K562 (cell line): ENCODE results near the gene TTLL10. TPM values are rescaled to one million over a fixed set of nuclear protein-coding genes. Genes with fewer than 3 reads are reported as not detected.

Experiments used
- ATAC-seq: fragments of 200-7000 bp; cut with Tn5 transposase; 3 replicates; pipeline ENCODE4 v1.9.1; 2020; ENCODE audit warnings: moderate library complexity
- BruUV-seq: library from RNA; stranded (reverse); fragments of 400-500 nt; replicated peaks from 2 replicates; lab custom pipeline; 2021; lab: Mats Ljungman, UMichigan
- CTCF ChIA-PET: fragments of 300-600 bp; formaldehyde crosslinking; extraction: SDS; loops from one replicate; lab custom pipeline; 2021; ENCODE audit warnings: low intra/inter-chr PET ratio; lab: Yijun Ruan, JAX
- POLR2A ChIA-PET: fragments of 300-600, 350-650 bp; sonication (Branson Sonifier 250); formaldehyde crosslinking; extraction: SDS; loops from one replicate; lab custom pipeline; 2021; ENCODE audit warnings: antibody characterized with exemption, inconsistent platforms; lab: Yijun Ruan, JAX
- DNase-seq, 4 experiments: peaks; one replicate each; pipeline versions ENCODE4 v3.0.0 to v3.0.0-alpha.2; 2011 to 2018; ENCODE audit warnings: low spot score in 3 of 4, mixed read lengths in 3 of 4; ENCODE audit errors: extremely low read depth in 1 of 4
- FAIRE-seq: peaks from 2 replicates; lab custom pipeline; 2011; peaks lifted over from hg19 to GRCh38; lab: Jason Lieb, UNC
- H2AFZ ChIP-seq: 2 replicates; pipeline ENCODE4 v1.6.0; 2011; ENCODE audit warnings: low read depth, low read length, control low read depth, inconsistent platforms
- H3K27ac ChIP-seq: fragments of 200-600 bp; 3 replicates; pipeline ENCODE4 v1.8.0; 2011; ENCODE audit warnings: low read depth, mild to moderate bottlenecking, control low read depth, inconsistent platforms, low read length, moderate library complexity, mixed read lengths; ENCODE audit errors: extremely low read depth
- H3K27me3 ChIP-seq, 2 experiments: fragments of 300-600 bp in 1 of 2; 2 replicates in 1 of 2; 3 replicates in 1 of 2; pipeline versions ENCODE4 v1.6.0 to v1.8.0; 2011; ENCODE audit warnings: inconsistent platforms in 2 of 2, low read length in 2 of 2, mild to moderate bottlenecking in 1 of 2, mixed read lengths in 1 of 2, moderate library complexity in 1 of 2; ENCODE audit not compliant: control insufficient read depth in 2 of 2, insufficient read depth in 2 of 2
- H3K36me3 ChIP-seq: fragments of 300-600 bp; 3 replicates; pipeline ENCODE4 v1.8.0; 2011; ENCODE audit warnings: mild to moderate bottlenecking, low read length, inconsistent platforms; ENCODE audit not compliant: control insufficient read depth, insufficient read depth
- H3K4me1 ChIP-seq, 2 experiments: fragments of 200-600 bp in 1 of 2; replicated peaks in 1 of 2; 2 replicates in 1 of 2; 3 replicates in 1 of 2; pipeline versions ENCODE4 v1.5.1 to v1.8.0; 2011; ENCODE audit warnings: inconsistent platforms in 2 of 2, low read length in 2 of 2, mild to moderate bottlenecking in 1 of 2, mixed read lengths in 1 of 2, moderate library complexity in 1 of 2; ENCODE audit not compliant: control insufficient read depth in 2 of 2, insufficient read depth in 2 of 2
- H3K4me2 ChIP-seq: 2 replicates; pipeline ENCODE4 v1.6.1; 2011; ENCODE audit warnings: low read length, control low read depth, inconsistent platforms, mixed read lengths; ENCODE audit not compliant: insufficient read depth
- H3K4me3 ChIP-seq: fragments of 200-600 bp; sonication (generic), shearing (Covaris generic); 2 replicates; pipeline ENCODE4 v1.5.1; 2016; ENCODE audit warnings: control low read depth, inconsistent platforms
- H3K79me2 ChIP-seq: fragments of 200-600 bp; 3 replicates; pipeline ENCODE4 v1.8.0; 2011; ENCODE audit warnings: low read length, inconsistent platforms; ENCODE audit not compliant: control insufficient read depth, insufficient read depth
- H3K9ac ChIP-seq, 2 experiments: 2 replicates each; pipeline versions ENCODE4 v1.6.0 to v1.6.1; 2011; ENCODE audit warnings: low read depth in 2 of 2, low read length in 2 of 2, control low read depth in 1 of 2, inconsistent platforms in 1 of 2, mild to moderate bottlenecking in 1 of 2, mixed read lengths in 1 of 2; ENCODE audit not compliant: insufficient read depth in 1 of 2
- H3K9me1 ChIP-seq: one replicate; pipeline ENCODE4 v1.6.0; 2011; ENCODE audit warnings: inconsistent platforms, mild to moderate bottlenecking, low read length, moderate library complexity; ENCODE audit not compliant: control insufficient read depth, insufficient read depth
- H3K9me3 ChIP-seq: replicated peaks from 2 replicates; pipeline ENCODE4 v1.5.1; 2011; ENCODE audit warnings: low read depth, low read length, inconsistent platforms; ENCODE audit not compliant: control insufficient read depth, insufficient read depth
- H4K20me1 ChIP-seq: replicated peaks from 2 replicates; pipeline ENCODE4 v1.6.1; 2011; ENCODE audit warnings: low read length, inconsistent platforms, mixed read lengths; ENCODE audit not compliant: control insufficient read depth, insufficient read depth
- FOXK1 ChIP-seq: sonication (generic); formaldehyde crosslinking; IDR thresholded peaks from 2 replicates; pipeline ENCODE4 v1.8.0; 2022; ENCODE audit warnings: missing genetic modification reagents, mild to moderate bottlenecking, borderline replicate concordance
- NFIC ChIP-seq: fragments of 450-650 bp; IDR thresholded peaks from 2 replicates; pipeline ENCODE4 v1.6.1; 2017; ENCODE audit warnings: mild to moderate bottlenecking, inconsistent platforms
- POU5F1 ChIP-seq: fragments of 150-350 bp; IDR thresholded peaks from 2 replicates; pipeline ENCODE4 v1.6.1; 2014; ENCODE audit warnings: borderline replicate concordance, low read length, low read depth, mild to moderate bottlenecking; ENCODE audit not compliant: partially characterized antibody
- ZNF121 ChIP-seq: sonication (generic); formaldehyde crosslinking; conservative IDR thresholded peaks from 2 replicates; pipeline ENCODE4 v1.8.0; 2022; ENCODE audit warnings: missing genetic modification reagents
- ZNF280B ChIP-seq: fragments of 250-450 bp; sonication (Bioruptor Pico); IDR thresholded peaks from 2 replicates; pipeline ENCODE4 v1.5.1; 2021; ENCODE audit warnings: mild to moderate bottlenecking
- WGBS: fragments of 100-300 bp; shearing (Covaris generic); methylation state at CpG from one replicate; pipeline ENCODE4 v1.1.6; 2016; ENCODE audit warnings: low coverage, mixed read lengths; ENCODE audit not compliant: insufficient coverage; ENCODE audit errors: missing lambda C conversion rate; 5-methylcytosine and 5-hydroxymethylcytosine counted together
- in situ Hi-C: fragments of 300-500 bp; cut with MboI; formaldehyde crosslinking; loops from 4 replicates; pipeline ENCODE4 v1.15.0; 2018; ENCODE audit warnings: inconsistent platforms, mixed read lengths
- intact Hi-C: fragments of 100-400 bp; cut with micrococcal nuclease; formaldehyde crosslinking; loops from 2 replicates; pipeline ENCODE4 v1.14.2; 2022
- polyA plus RNA-seq, 8 experiments: library from polyadenylated mRNA; depleted of rRNA in 4 of 8; stranded (reverse) in 5 of 8; unstranded in 3 of 8; fragments of >200 nt; fragmentation: Nextera tagmentation in 2 of 8; fragmentation: Illumina TruSeq in 1 of 8; extraction: Ambion mirVana in 2 of 8; extraction: Trizol in 1 of 8; gene quantifications; 2 replicates each; pipeline versions ENCODE4 v1.2.1 to v1.2.3, GENCODE V29; 2011 to 2014; ENCODE audit warnings: inconsistent platforms in 1 of 8, missing spikeins in 1 of 8
- total RNA-seq, 7 experiments: library from RNA; depleted of rRNA in 6 of 7; stranded (reverse); fragments of >200 nt in 6 of 7; fragmentation: Illumina TruSeq in 2 of 7; extraction: Trizol in 2 of 7; gene quantifications; 2 replicates each; pipeline versions ENCODE4 v1.2.1 to v1.2.3, GENCODE V29; 2011 to 2021; ENCODE audit warnings: low replicate concordance in 1 of 7
- TF ChIP-seq, protein P1 (sequence below): fragments of 450-650 bp; IDR thresholded peaks from 2 replicates; pipeline ENCODE4 v1.6.1; 2016; ENCODE audit warnings: mild to moderate bottlenecking, moderate library complexity

Gene TTLL10
- total and polyA plus RNA-seq, 9 of the 15 experiments (the other 6 are each of a cell fraction or from before 2014, with no cell fraction given): not detected

DNA sequence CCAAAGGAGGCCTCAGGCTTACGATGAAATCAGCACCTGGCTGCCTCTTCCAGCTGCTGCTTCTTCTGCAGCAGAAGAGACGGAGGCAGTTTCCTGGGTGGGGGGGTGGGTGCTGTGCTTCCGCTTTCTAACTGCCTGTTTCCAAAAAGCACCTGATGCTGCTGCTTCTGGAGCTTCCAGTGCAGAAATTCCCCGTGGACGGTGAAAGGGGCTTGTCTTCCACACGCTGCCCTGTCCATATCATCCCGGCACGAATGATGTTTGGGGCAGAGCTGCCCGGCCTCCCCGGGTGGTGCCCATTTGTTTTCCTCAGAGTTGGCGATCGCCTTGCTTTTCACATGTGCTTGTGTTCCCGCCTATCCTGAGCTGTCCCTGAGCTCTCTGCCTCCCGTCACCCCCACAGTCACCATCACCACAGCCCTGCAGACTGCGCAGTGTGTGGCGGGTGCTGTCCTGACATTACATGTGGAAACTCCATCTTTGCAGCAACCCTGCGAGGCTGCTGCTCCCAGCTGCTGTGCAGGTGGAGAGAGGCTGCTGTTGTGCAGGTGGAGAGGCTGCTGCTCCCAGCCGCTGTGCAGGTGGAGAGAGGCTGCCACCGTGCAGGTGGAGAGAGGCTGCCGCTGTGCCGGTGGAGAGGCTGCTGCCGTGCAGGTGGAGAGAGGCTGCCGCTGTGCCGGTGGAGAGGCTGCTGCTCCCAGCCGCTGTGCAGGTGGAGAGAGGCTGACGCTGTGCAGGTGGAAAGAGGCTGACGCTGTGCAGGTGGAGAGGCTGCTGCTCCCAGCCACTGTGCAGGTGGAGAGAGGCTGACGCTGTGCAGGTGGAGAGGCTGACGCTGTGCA lies 1.8 kb downstream of the TTLL10 start:
- H3K9me1 ChIP-seq: no peaks in the 10 kb centered on the region
- H3K36me3 ChIP-seq: no peaks in the 10 kb centered on the region
- WGBS: 26% methylated on average over 29 of the region's 29 CpGs
- ATAC-seq (no peak), FAIRE-seq (no peak), DNase-seq (peak in 1 of 4 experiments; percentile 5)
- H3K4me2 ChIP-seq: peak overlapping the region; percentile 30; the same call in 1 of the 2 replicates
- H3K27me3 ChIP-seq: peaks cover 53 to 87% of the 10 kb centered on the region in 2 experiments
- no peak overlapping the region for H3K9ac ChIP-seq
- in situ Hi-C loops (no loop called here), intact Hi-C loops (no loop called here)
- peaks cover 0 to 67% of the 10 kb centered on the region in 2 experiments; a peak in 2 of 5 replicates for H3K4me1 ChIP-seq
- H3K9me3 ChIP-seq: 0 out of 2 replicates have a peak, but pooled peaks cover 1% of the 10 kb centered on the region
- no peak overlapping the region for H2AFZ ChIP-seq
- no peak overlapping the region for H3K4me3 ChIP-seq
- H3K27ac ChIP-seq: no peak overlapping the region
- POLR2A ChIA-PET: interaction anchor here (0.8 to 1.1 kb wide), 2 partner anchors 11 to 22 kb away, joined by 3 to 4 read pairs; no protein-coding TSS in a partner anchor
- CTCF ChIA-PET: no interaction called here
- no TSS peak for BruUV-seq
- H3K79me2 ChIP-seq: no peaks in the 10 kb centered on the region
- no peaks in the 10 kb centered on the region; the same call in 1 of the 2 replicates for H4K20me1 ChIP-seq
- TF ChIP-seq FOXK1 (peak; percentile 42; the same call in 1 of the 2 replicates), ZNF121 (CRISPR knock-in tag) (0 out of 2 replicates have a peak, but pooled peaks have one; percentile 8), POU5F1 (no peak), NFIC (no peak), ZNF280B (CRISPR knock-in tag) (no peak)
- TF ChIP-seq, protein P1, sequence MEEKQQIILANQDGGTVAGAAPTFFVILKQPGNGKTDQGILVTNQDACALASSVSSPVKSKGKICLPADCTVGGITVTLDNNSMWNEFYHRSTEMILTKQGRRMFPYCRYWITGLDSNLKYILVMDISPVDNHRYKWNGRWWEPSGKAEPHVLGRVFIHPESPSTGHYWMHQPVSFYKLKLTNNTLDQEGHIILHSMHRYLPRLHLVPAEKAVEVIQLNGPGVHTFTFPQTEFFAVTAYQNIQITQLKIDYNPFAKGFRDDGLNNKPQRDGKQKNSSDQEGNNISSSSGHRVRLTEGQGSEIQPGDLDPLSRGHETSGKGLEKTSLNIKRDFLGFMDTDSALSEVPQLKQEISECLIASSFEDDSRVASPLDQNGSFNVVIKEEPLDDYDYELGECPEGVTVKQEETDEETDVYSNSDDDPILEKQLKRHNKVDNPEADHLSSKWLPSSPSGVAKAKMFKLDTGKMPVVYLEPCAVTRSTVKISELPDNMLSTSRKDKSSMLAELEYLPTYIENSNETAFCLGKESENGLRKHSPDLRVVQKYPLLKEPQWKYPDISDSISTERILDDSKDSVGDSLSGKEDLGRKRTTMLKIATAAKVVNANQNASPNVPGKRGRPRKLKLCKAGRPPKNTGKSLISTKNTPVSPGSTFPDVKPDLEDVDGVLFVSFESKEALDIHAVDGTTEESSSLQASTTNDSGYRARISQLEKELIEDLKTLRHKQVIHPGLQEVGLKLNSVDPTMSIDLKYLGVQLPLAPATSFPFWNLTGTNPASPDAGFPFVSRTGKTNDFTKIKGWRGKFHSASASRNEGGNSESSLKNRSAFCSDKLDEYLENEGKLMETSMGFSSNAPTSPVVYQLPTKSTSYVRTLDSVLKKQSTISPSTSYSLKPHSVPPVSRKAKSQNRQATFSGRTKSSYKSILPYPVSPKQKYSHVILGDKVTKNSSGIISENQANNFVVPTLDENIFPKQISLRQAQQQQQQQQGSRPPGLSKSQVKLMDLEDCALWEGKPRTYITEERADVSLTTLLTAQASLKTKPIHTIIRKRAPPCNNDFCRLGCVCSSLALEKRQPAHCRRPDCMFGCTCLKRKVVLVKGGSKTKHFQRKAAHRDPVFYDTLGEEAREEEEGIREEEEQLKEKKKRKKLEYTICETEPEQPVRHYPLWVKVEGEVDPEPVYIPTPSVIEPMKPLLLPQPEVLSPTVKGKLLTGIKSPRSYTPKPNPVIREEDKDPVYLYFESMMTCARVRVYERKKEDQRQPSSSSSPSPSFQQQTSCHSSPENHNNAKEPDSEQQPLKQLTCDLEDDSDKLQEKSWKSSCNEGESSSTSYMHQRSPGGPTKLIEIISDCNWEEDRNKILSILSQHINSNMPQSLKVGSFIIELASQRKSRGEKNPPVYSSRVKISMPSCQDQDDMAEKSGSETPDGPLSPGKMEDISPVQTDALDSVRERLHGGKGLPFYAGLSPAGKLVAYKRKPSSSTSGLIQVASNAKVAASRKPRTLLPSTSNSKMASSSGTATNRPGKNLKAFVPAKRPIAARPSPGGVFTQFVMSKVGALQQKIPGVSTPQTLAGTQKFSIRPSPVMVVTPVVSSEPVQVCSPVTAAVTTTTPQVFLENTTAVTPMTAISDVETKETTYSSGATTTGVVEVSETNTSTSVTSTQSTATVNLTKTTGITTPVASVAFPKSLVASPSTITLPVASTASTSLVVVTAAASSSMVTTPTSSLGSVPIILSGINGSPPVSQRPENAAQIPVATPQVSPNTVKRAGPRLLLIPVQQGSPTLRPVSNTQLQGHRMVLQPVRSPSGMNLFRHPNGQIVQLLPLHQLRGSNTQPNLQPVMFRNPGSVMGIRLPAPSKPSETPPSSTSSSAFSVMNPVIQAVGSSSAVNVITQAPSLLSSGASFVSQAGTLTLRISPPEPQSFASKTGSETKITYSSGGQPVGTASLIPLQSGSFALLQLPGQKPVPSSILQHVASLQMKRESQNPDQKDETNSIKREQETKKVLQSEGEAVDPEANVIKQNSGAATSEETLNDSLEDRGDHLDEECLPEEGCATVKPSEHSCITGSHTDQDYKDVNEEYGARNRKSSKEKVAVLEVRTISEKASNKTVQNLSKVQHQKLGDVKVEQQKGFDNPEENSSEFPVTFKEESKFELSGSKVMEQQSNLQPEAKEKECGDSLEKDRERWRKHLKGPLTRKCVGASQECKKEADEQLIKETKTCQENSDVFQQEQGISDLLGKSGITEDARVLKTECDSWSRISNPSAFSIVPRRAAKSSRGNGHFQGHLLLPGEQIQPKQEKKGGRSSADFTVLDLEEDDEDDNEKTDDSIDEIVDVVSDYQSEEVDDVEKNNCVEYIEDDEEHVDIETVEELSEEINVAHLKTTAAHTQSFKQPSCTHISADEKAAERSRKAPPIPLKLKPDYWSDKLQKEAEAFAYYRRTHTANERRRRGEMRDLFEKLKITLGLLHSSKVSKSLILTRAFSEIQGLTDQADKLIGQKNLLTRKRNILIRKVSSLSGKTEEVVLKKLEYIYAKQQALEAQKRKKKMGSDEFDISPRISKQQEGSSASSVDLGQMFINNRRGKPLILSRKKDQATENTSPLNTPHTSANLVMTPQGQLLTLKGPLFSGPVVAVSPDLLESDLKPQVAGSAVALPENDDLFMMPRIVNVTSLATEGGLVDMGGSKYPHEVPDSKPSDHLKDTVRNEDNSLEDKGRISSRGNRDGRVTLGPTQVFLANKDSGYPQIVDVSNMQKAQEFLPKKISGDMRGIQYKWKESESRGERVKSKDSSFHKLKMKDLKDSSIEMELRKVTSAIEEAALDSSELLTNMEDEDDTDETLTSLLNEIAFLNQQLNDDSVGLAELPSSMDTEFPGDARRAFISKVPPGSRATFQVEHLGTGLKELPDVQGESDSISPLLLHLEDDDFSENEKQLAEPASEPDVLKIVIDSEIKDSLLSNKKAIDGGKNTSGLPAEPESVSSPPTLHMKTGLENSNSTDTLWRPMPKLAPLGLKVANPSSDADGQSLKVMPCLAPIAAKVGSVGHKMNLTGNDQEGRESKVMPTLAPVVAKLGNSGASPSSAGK: peak; percentile 80
